Activated naive CD4-positive, alpha-beta T cell treated with anti-CD3 and anti-CD28 coated beads for 36 hours (primary cell): ENCODE results near the gene AHNAK2. TPM values are rescaled to one million over a fixed set of nuclear protein-coding genes. Genes with fewer than 3 reads are reported as not detected.

Experiments used
- CTCF ChIA-PET: fragments of 350-600 bp; sonication (Branson Sonifier 250); formaldehyde crosslinking; loops from one replicate; lab custom pipeline; 2021; ENCODE audit warnings: antibody characterized with exemption; lab: Charles Lee
- DNase-seq: peaks from one replicate; pipeline ENCODE4 v3.0.0-alpha.2; 2020
- H3K27ac Mint-ChIP-seq: one replicate; pipeline ENCODE4 v1.8.0; 2021; ENCODE audit warnings: mild to moderate bottlenecking, mixed read lengths
- H3K27me3 Mint-ChIP-seq: one replicate; pipeline ENCODE4 v1.8.0; 2021; ENCODE audit warnings: low read depth, mixed read lengths
- H3K36me3 Mint-ChIP-seq: one replicate; pipeline ENCODE4 v1.8.0; 2021; ENCODE audit warnings: low read depth, mixed read lengths
- H3K4me1 Mint-ChIP-seq: one replicate; pipeline ENCODE4 v1.8.0; 2021; ENCODE audit warnings: low read depth, mixed read lengths
- H3K4me3 Mint-ChIP-seq: one replicate; pipeline ENCODE4 v1.8.0; 2021; ENCODE audit warnings: mild to moderate bottlenecking, moderate library complexity, mixed read lengths
- H3K9me3 Mint-ChIP-seq: one replicate; pipeline ENCODE4 v1.8.0; 2021; ENCODE audit warnings: mixed read lengths
- intact Hi-C: fragments of 100-400 bp; cut with micrococcal nuclease; formaldehyde crosslinking; loops from one replicate; pipeline ENCODE4 v1.15.1; 2023
- total RNA-seq, 2 experiments: library from RNA; stranded (reverse); gene quantifications; one replicate each; pipeline ENCODE4 v1.2.3, GENCODE V29; 2021

AHNAK2 gene
- total RNA-seq, 2 experiments from 2014 or later = 0.10 TPM

GRCh38 chr14:104935955-104936354 lies 42.2 kb downstream of the AHNAK2 start:
- peaks cover 2% of the 10 kb centered on the region for H3K4me1 Mint-ChIP-seq
- peaks cover 18% of the 10 kb centered on the region for H3K27me3 Mint-ChIP-seq
- CTCF ChIA-PET = interaction anchor here (0.6 to 1.3 kb wide), 2 partner anchors 110 to 121 kb away, joined by 4 to 6 read pairs; no protein-coding TSS in a partner anchor
- intact Hi-C loops = no loop called here
- DNase-seq = no peak
- H3K27ac Mint-ChIP-seq = no peak overlapping the region
- no peak overlapping the region for H3K4me3 Mint-ChIP-seq
- H3K36me3 Mint-ChIP-seq = no peaks in the 10 kb centered on the region
- H3K9me3 Mint-ChIP-seq = no peaks in the 10 kb centered on the region

GRCh38 chr14:104935026-104935650 lies 43.0 kb downstream of the AHNAK2 start:
- Mint-ChIP-seq H3K4me3 (peak overlapping the region; percentile 5), H3K9me3 (no peaks in the 10 kb centered on the region), H3K27me3 (peaks cover 12% of the 10 kb centered on the region), H3K36me3 (no peaks in the 10 kb centered on the region), H3K27ac (no peak overlapping the region), H3K4me1 (peaks cover 2% of the 10 kb centered on the region)
- DNase-seq = no peak
- intact Hi-C loops = no loop called here
- CTCF ChIA-PET = interaction anchor here (0.9 to 1.6 kb wide), 3 partner anchors 41 to 172 kb away, joined by 3 to 6 read pairs (median 3); no protein-coding TSS in a partner anchor

GRCh38 chr14:104933746-104934733 lies 44.1 kb downstream of the AHNAK2 start:
- Mint-ChIP-seq H3K9me3 (no peaks in the 10 kb centered on the region), H3K27ac (no peak overlapping the region), H3K36me3 (no peaks in the 10 kb centered on the region), H3K4me1 (peaks cover 2% of the 10 kb centered on the region), H3K4me3 (peak overlapping the region; percentile 47), H3K27me3 (peaks cover 11% of the 10 kb centered on the region)
- CTCF ChIA-PET = interaction anchor here (0.8 to 1.6 kb wide), 3 partner anchors 39 to 171 kb away, joined by 3 read pairs; no protein-coding TSS in a partner anchor
- intact Hi-C loops = loop anchor here (1.0 kb wide), 2 partner anchors 43 to 111 kb away; no protein-coding TSS in a partner anchor
- DNase-seq = no peak

GRCh38 chr14:104932676-104933631 lies 45.2 kb downstream of the AHNAK2 start:
- no peaks in the 10 kb centered on the region for H3K36me3 Mint-ChIP-seq
- H3K27me3 Mint-ChIP-seq = peaks cover 11% of the 10 kb centered on the region
- peaks cover 2% of the 10 kb centered on the region for H3K4me1 Mint-ChIP-seq
- peak overlapping the region; percentile 56 for H3K4me3 Mint-ChIP-seq
- CTCF ChIA-PET = no interaction called here
- no peak overlapping the region for H3K27ac Mint-ChIP-seq
- DNase-seq = peak; percentile 91
- intact Hi-C loops = loop anchor here (1.0 kb wide), 2 partner anchors 44 to 112 kb away; no protein-coding TSS in a partner anchor
- no peaks in the 10 kb centered on the region for H3K9me3 Mint-ChIP-seq

GRCh38 chr14:104931771-104932675 lies 46.2 kb downstream of the AHNAK2 start:
- Mint-ChIP-seq H3K4me3 (peak overlapping the region; percentile 53), H3K36me3 (no peaks in the 10 kb centered on the region), H3K9me3 (no peaks in the 10 kb centered on the region), H3K4me1 (peaks cover 2% of the 10 kb centered on the region), H3K27ac (no peak overlapping the region), H3K27me3 (peaks cover 8% of the 10 kb centered on the region)
- DNase-seq = no peak
- intact Hi-C loops = no loop called here
- CTCF ChIA-PET = no interaction called here

GRCh38 chr14:104931304-104931770 lies 46.8 kb downstream of the AHNAK2 start:
- H3K27me3 Mint-ChIP-seq = peaks cover 8% of the 10 kb centered on the region
- no peaks in the 10 kb centered on the region for H3K9me3 Mint-ChIP-seq
- CTCF ChIA-PET = no interaction called here
- H3K4me1 Mint-ChIP-seq = peaks cover 2% of the 10 kb centered on the region
- H3K4me3 Mint-ChIP-seq = no peak overlapping the region
- intact Hi-C loops = no loop called here
- DNase-seq = no peak
- H3K36me3 Mint-ChIP-seq = no peaks in the 10 kb centered on the region
- H3K27ac Mint-ChIP-seq = no peak overlapping the region

GRCh38 chr14:104930526-104931303 lies 47.5 kb downstream of the AHNAK2 start:
- intact Hi-C loops = no loop called here
- no peak for DNase-seq
- Mint-ChIP-seq H3K27ac (no peak overlapping the region), H3K9me3 (no peaks in the 10 kb centered on the region), H3K4me1 (peaks cover 2% of the 10 kb centered on the region), H3K4me3 (no peak overlapping the region), H3K27me3 (peaks cover 8% of the 10 kb centered on the region), H3K36me3 (no peaks in the 10 kb centered on the region)
- CTCF ChIA-PET = no interaction called here

GRCh38 chr14:104929268-104930230 lies 48.6 kb downstream of the AHNAK2 start:
- intact Hi-C loops = no loop called here
- CTCF ChIA-PET = interaction anchor here (0.7 kb wide), 1 partner anchor 130 kb away, joined by 3 read pairs; no protein-coding TSS in a partner anchor
- DNase-seq = no peak
- no peaks in the 10 kb centered on the region for H3K9me3 Mint-ChIP-seq
- no peak overlapping the region for H3K4me3 Mint-ChIP-seq
- peak overlapping the region; percentile 46 for H3K27ac Mint-ChIP-seq
- H3K27me3 Mint-ChIP-seq = peaks cover 3% of the 10 kb centered on the region
- H3K4me1 Mint-ChIP-seq = peaks cover under 1% of the 10 kb centered on the region
- H3K36me3 Mint-ChIP-seq = no peaks in the 10 kb centered on the region

GRCh38 chr14:104928391-104929133 lies 49.6 kb downstream of the AHNAK2 start:
- CTCF ChIA-PET = interaction anchor here (0.6 to 0.7 kb wide), 2 partner anchors 107 to 131 kb away, joined by 3 to 5 read pairs; no protein-coding TSS in a partner anchor
- intact Hi-C loops = no loop called here
- H3K9me3 Mint-ChIP-seq = peaks cover 2% of the 10 kb centered on the region
- H3K36me3 Mint-ChIP-seq = no peaks in the 10 kb centered on the region
- DNase-seq = no peak
- no peaks in the 10 kb centered on the region for H3K4me1 Mint-ChIP-seq
- no peak overlapping the region for H3K27ac Mint-ChIP-seq
- no peak overlapping the region for H3K4me3 Mint-ChIP-seq
- no peaks in the 10 kb centered on the region for H3K27me3 Mint-ChIP-seq
